ENCODE results near the gene CLSTN2. TPM values are rescaled to one million over a fixed set of nuclear protein-coding genes. Genes with fewer than 3 reads are reported as not detected.

Gene CLSTN2
- total and polyA plus RNA-seq, 2 of the 13 experiments (the other 11 are each of a cell fraction or from before 2014, with no cell fraction given): not detected

DNA sequence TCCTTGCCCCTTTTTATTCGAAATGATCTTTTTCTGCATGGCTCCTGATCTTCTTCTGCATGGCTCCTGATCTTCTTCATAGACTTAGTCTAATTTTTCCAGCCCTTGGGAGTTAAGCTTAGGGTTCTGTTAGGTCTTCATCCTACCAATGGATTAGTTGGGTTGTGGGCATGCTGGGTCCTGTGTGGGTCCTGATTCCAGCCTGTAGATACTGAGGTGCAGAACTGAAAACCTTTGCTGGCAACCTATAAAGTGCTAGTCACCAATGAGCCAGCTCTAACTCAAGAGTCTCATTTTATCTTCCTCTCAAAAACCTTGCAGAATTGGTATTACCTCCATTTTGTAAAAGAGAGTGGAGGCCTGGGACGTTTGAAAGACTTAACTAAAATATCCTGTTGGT is 229.2 kb downstream of the CLSTN2 start (continued):
- TF ChIP-seq, protein P1, sequence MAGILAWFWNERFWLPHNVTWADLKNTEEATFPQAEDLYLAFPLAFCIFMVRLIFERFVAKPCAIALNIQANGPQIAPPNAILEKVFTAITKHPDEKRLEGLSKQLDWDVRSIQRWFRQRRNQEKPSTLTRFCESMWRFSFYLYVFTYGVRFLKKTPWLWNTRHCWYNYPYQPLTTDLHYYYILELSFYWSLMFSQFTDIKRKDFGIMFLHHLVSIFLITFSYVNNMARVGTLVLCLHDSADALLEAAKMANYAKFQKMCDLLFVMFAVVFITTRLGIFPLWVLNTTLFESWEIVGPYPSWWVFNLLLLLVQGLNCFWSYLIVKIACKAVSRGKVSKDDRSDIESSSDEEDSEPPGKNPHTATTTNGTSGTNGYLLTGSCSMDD (CRISPR knock-in tag; IDR thresholded peaks at IDR 0.05): no peak
- no peak for TF ChIP-seq ZNF441 (CRISPR knock-in tag; IDR thresholded peaks at IDR 0.05; ENCODE audit: borderline replicate concordance)
- TF ChIP-seq, protein P2, sequence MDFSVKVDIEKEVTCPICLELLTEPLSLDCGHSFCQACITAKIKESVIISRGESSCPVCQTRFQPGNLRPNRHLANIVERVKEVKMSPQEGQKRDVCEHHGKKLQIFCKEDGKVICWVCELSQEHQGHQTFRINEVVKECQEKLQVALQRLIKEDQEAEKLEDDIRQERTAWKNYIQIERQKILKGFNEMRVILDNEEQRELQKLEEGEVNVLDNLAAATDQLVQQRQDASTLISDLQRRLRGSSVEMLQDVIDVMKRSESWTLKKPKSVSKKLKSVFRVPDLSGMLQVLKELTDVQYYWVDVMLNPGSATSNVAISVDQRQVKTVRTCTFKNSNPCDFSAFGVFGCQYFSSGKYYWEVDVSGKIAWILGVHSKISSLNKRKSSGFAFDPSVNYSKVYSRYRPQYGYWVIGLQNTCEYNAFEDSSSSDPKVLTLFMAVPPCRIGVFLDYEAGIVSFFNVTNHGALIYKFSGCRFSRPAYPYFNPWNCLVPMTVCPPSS (IDR thresholded peaks at IDR 0.05): no peak
- TF ChIP-seq JUNB (CRISPR knock-in tag; IDR thresholded peaks at IDR 0.05; ENCODE audit: borderline replicate concordance): no peak
- no peak for TF ChIP-seq ATF7-NPFF (CRISPR knock-in tag; IDR thresholded peaks at IDR 0.05; ENCODE audit: low read depth)
- TF ChIP-seq, protein P3, sequence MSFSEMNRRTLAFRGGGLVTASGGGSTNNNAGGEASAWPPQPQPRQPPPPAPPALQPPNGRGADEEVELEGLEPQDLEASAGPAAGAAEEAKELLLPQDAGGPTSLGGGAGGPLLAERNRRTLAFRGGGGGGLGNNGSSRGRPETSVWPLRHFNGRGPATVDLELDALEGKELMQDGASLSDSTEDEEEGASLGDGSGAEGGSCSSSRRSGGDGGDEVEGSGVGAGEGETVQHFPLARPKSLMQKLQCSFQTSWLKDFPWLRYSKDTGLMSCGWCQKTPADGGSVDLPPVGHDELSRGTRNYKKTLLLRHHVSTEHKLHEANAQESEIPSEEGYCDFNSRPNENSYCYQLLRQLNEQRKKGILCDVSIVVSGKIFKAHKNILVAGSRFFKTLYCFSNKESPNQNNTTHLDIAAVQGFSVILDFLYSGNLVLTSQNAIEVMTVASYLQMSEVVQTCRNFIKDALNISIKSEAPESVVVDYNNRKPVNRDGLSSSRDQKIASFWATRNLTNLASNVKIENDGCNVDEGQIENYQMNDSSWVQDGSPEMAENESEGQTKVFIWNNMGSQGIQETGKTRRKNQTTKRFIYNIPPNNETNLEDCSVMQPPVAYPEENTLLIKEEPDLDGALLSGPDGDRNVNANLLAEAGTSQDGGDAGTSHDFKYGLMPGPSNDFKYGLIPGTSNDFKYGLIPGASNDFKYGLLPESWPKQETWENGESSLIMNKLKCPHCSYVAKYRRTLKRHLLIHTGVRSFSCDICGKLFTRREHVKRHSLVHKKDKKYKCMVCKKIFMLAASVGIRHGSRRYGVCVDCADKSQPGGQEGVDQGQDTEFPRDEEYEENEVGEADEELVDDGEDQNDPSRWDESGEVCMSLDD (CRISPR knock-in tag; IDR thresholded peaks at IDR 0.05; ENCODE audit: borderline replicate concordance): no peak

DNA sequence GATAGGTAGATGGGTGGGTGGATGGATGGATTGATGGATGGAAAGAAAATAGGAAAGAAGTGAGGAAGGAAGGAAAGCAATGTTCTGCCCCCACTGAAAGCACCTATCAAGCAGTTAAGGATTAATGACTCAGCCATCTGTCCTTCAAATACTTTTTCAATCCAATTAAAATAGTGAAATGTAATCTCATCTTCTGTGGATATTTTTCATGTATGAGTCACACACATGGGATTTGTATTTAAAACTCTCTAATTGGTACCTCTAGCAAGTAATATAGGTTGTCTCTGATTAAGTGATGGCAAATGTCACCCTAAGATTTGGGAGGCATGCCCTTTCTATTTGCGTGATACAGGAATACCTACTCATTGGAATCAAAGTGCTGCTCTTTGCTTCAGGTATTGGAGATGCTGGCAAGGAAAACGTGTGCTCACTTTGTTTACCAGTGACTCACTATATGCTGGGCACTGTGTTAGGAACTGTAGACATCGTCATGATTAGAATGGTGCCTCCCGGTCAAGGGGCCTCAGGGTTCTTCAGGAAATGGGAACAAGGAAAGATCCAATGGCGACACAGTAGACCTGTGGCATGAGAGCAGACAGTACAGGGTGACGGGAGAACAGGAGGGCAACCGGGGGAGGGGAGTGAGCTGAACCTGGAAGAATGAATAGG is 230.1 kb downstream of the CLSTN2 start:
- FAIRE-seq: no peak
- H3K27ac ChIP-seq (ENCODE audit: extremely low read length, insufficient read depth, low read length): no peak overlapping the region
- H3K36me3 ChIP-seq (replicated peaks in 1 of 2; ENCODE audit: control insufficient read depth in 1 of 2, insufficient read depth in 2 of 2, low read length in 2 of 2): no peaks in the 10 kb centered on the region
- CTCF ChIA-PET (ENCODE audit: low intra/inter-chr PET ratio, low total read pairs): no interaction called here
- no peak for DNase-seq (ENCODE audit: low spot score)
- no peaks in the 10 kb centered on the region for H3K4me1 ChIP-seq (ENCODE audit: insufficient read depth, low read length)
- no peaks in the 10 kb centered on the region for H3K79me2 ChIP-seq (ENCODE audit: insufficient read depth, low read length)
- WGBS (ENCODE audit: low lambda C conversion rate): 14% methylated on average over 7 of the region's 7 CpGs
- BruUV-seq (replicated peaks): no TSS peak
- ATAC-seq: no peak
- no peak overlapping the region for H3K4me3 ChIP-seq (replicated peaks in 1 of 3; ENCODE audit: insufficient read depth in 1 of 3, low read depth in 2 of 3, low read length in 3 of 3)
- in situ Hi-C loops (cut with HindIII; ENCODE audit: extremely low pct_ligation_motif_present, low pct_unique_long_range_greater_than_20kb) (no loop called here), intact Hi-C loops (cut with micrococcal nuclease; ENCODE audit: unreplicated experiment) (no loop called here)
- no peaks in the 10 kb centered on the region for H3K9me3 ChIP-seq (ENCODE audit: low read length)
- H2AFZ ChIP-seq (ENCODE audit: low read length): no peak overlapping the region
- no peaks in the 10 kb centered on the region for H4K20me1 ChIP-seq (ENCODE audit: insufficient read depth, low read length)
- no peaks in the 10 kb centered on the region for H3K27me3 ChIP-seq (ENCODE audit: control insufficient read depth in 1 of 2, insufficient read depth in 2 of 2, low read length in 2 of 2)
- no peak overlapping the region for H3K9ac ChIP-seq (ENCODE audit: insufficient read depth, low read depth, low read length)
- H3K4me2 ChIP-seq (ENCODE audit: low read depth, low read length): no peak overlapping the region
- TF ChIP-seq, protein P4, sequence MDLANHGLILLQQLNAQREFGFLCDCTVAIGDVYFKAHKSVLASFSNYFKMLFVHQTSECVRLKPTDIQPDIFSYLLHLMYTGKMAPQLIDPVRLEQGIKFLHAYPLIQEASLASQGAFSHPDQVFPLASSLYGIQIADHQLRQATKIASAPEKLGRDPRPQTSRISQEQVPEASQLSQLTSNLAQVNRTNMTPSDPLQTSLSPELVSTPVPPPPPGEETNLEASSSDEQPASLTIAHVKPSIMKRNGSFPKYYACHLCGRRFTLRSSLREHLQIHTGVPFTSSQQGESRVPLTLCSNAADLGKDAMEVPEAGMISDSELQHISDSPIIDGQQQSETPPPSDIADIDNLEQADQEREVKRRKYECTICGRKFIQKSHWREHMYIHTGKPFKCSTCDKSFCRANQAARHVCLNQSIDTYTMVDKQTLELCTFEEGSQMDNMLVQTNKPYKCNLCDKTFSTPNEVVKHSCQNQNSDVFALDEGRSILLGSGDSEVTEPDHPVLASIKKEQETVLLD (CRISPR knock-in tag; IDR thresholded peaks at IDR 0.05; ENCODE audit: low read depth): no peak
- no peak for TF ChIP-seq ZNF670 (CRISPR knock-in tag; IDR thresholded peaks at IDR 0.05; ENCODE audit: borderline replicate concordance)
- TF ChIP-seq GFI1 (CRISPR knock-in tag; IDR thresholded peaks at IDR 0.05; ENCODE audit: borderline replicate concordance): no peak
- no peak for TF ChIP-seq ZMYM2 (CRISPR knock-in tag; IDR thresholded peaks at IDR 0.05)
- no peak for TF ChIP-seq NKX3-1 (CRISPR knock-in tag; IDR thresholded peaks at IDR 0.05)
- TF ChIP-seq ZNF841 (CRISPR knock-in tag; IDR thresholded peaks at IDR 0.05; ENCODE audit: borderline replicate concordance): no peak
- no peak for TF ChIP-seq YY1 (IDR thresholded peaks at IDR 0.05; ENCODE audit: insufficient read depth, insufficient replicate concordance, low read depth, low read length)
- TF ChIP-seq NFATC3 (CRISPR knock-in tag; IDR thresholded peaks at IDR 0.05): no peak
- no peak for TF ChIP-seq RBM39 (IDR thresholded peaks at IDR 0.05; ENCODE audit: low read depth, low read length, poor library complexity, severe bottlenecking)
- no peak for TF ChIP-seq PCBP2 (optimal IDR thresholded peaks at IDR 0.05; ENCODE audit: low read depth, low read length, poor library complexity, severe bottlenecking)
- POLR2A ChIA-PET: no interaction called here
